Measurements from ENCODE around the gene ASAP2. TPM values are rescaled to one million over a fixed set of nuclear protein-coding genes. Genes with fewer than 3 reads are reported as not detected.

The ASAP2 gene
- total RNA-seq, 2 donors from 2014 or later, result 58.1 to 61.7 TPM

- DNase-seq, result no peak
- Histone ChIP-seq H3K27ac (no peak overlapping the region), H3K36me3 (peaks cover 4% of the 10 kb centered on the region), H3K4me3 (no peak overlapping the region), H3K9ac (ENCODE audit: low read depth in 2 of 2, low read length in 2 of 2) (no peak overlapping the region), H3K4me1 (no peaks in the 10 kb centered on the region), H3K27me3 (no peaks in the 10 kb centered on the region), H3K9me3 (no peaks in the 10 kb centered on the region)
- no peak for TF ChIP-seq CTCF (IDR thresholded peaks at IDR 0.05)
- intact Hi-C loops (cut with DNase I), result no loop called here
Observed at GRCh38 chr2:9451231-9451630, 244.6 kb downstream of the ASAP2 start.

Other genes with a start within 250 kb of the ASAP2 start
- gene MBOAT2, start 203.1 kb upstream of the ASAP2 start, total RNA-seq, result 10 to 100 TPM; 34.3 to 51.1 TPM
- 10 to 100 TPM; 57.5 to 58.5 TPM for gene ITGB1BP1, start 216.7 kb downstream of the ASAP2 start, total RNA-seq
- 10 to 100 TPM; 24.6 to 37.0 TPM for gene CPSF3, start 216.8 kb downstream of the ASAP2 start, total RNA-seq

Measured in colonic mucosa (tissue), 4 donors.